Hepatocyte (in vitro differentiated cells): ENCODE measurements around the gene GMIP. TPM values are rescaled to one million over a fixed set of nuclear protein-coding genes. Genes with fewer than 3 reads are reported as not detected.
"Not testable (repeated sequence)": the region's sequence is repeated elsewhere in the genome, so short reads cannot be mapped to it uniquely, and the experiment has no call there.

ENCODE experiments used
- DNase-seq: peaks from one replicate; pipeline ENCODE4 v3.0.0-alpha.2; 2016; ENCODE audit warnings: low spot score
- H2AFZ ChIP-seq: fragments of 200-600 bp; sonication (generic); 2 replicates; pipeline ENCODE4 v1.6.0; 2016; ENCODE audit warnings: antibody characterized with exemption, mild to moderate bottlenecking
- H3K27ac ChIP-seq: fragments of 200-600 bp; sonication (generic); 2 replicates; pipeline ENCODE4 v1.5.1; 2016; ENCODE audit warnings: mild to moderate bottlenecking
- H3K27me3 ChIP-seq: fragments of 200-600 bp; sonication (generic); 2 replicates; pipeline ENCODE4 v1.6.1; 2016
- H3K36me3 ChIP-seq: fragments of 200-600 bp; sonication (generic); replicated peaks from 2 replicates; pipeline ENCODE4 v1.5.1; 2016; ENCODE audit warnings: low read depth; ENCODE audit not compliant: insufficient read depth
- H3K4me1 ChIP-seq: fragments of 200-600 bp; sonication (generic); 2 replicates; pipeline ENCODE4 v1.5.1; 2016; ENCODE audit warnings: mild to moderate bottlenecking, moderate library complexity; ENCODE audit not compliant: insufficient read depth
- H3K4me2 ChIP-seq: fragments of 200-600 bp; sonication (generic); 2 replicates; pipeline ENCODE4 v1.6.0; 2016
- H3K4me3 ChIP-seq: fragments of 200-600 bp; sonication (generic); 2 replicates; pipeline ENCODE4 v1.5.1; 2016; ENCODE audit warnings: mild to moderate bottlenecking
- H3K79me2 ChIP-seq: fragments of 200-600 bp; sonication (generic); 2 replicates; pipeline ENCODE4 v1.6.0; 2017; ENCODE audit warnings: mild to moderate bottlenecking
- H3K9me2 ChIP-seq: fragments of 200-600 bp; sonication (generic); replicated peaks from 2 replicates; pipeline ENCODE4 v1.6.0; 2017; ENCODE audit warnings: mild to moderate bottlenecking; ENCODE audit not compliant: insufficient read depth
- H3K9me3 ChIP-seq: fragments of 200-600 bp; sonication (generic); 2 replicates; pipeline ENCODE4 v1.5.1; 2016; ENCODE audit warnings: low read depth, mild to moderate bottlenecking
- H4K20me1 ChIP-seq: fragments of 200-600 bp; sonication (generic); 2 replicates; pipeline ENCODE4 v1.6.0; 2016; ENCODE audit warnings: mild to moderate bottlenecking; ENCODE audit not compliant: insufficient read depth, poor library complexity, severe bottlenecking
- EZH2 ChIP-seq: fragments of 200-600 bp; sonication (generic); IDR thresholded peaks from 2 replicates; pipeline ENCODE4 v1.6.1; 2016; ENCODE audit warnings: antibody characterized with exemption, mild to moderate bottlenecking, borderline replicate concordance
- EZH2phosphoT487 ChIP-seq: fragments of 200-600 bp; sonication (generic); IDR thresholded peaks from one replicate; pipeline ENCODE4 v1.6.1; 2018; ENCODE audit warnings: antibody characterized with exemption, mild to moderate bottlenecking, low read depth, moderate library complexity; ENCODE audit not compliant: unreplicated experiment, severe bottlenecking
- WGBS: methylation state at CpG from one replicate; pipeline ENCODE4 v1.1.6; 2016; ENCODE audit warnings: low lambda C conversion rate; ENCODE audit errors: missing lambda C conversion rate; 5-methylcytosine and 5-hydroxymethylcytosine counted together
- polyA plus RNA-seq: library from polyadenylated mRNA; unstranded; fragments of >200 nt; fragmentation: Nextera tagmentation; extraction: Ambion mirVana; gene quantifications from 2 replicates; pipeline ENCODE4 v1.2.1, GENCODE V29; 2016
- total RNA-seq: library from RNA; depleted of rRNA; stranded (reverse); fragments of >200 nt; gene quantifications from 2 replicates; pipeline ENCODE4 v1.2.3, GENCODE V29; 2014
- TF ChIP-seq, protein P1 (sequence below): fragments of 200-600 bp; sonication (generic); IDR thresholded peaks from 2 replicates; pipeline ENCODE4 v1.5.1; 2016; ENCODE audit warnings: antibody characterized with exemption, mild to moderate bottlenecking; ENCODE audit not compliant: poor library complexity

GMIP gene
- total and polyA plus RNA-seq, 2 experiments from 2014 or later: 5.6 to 13.0 TPM

DNA sequence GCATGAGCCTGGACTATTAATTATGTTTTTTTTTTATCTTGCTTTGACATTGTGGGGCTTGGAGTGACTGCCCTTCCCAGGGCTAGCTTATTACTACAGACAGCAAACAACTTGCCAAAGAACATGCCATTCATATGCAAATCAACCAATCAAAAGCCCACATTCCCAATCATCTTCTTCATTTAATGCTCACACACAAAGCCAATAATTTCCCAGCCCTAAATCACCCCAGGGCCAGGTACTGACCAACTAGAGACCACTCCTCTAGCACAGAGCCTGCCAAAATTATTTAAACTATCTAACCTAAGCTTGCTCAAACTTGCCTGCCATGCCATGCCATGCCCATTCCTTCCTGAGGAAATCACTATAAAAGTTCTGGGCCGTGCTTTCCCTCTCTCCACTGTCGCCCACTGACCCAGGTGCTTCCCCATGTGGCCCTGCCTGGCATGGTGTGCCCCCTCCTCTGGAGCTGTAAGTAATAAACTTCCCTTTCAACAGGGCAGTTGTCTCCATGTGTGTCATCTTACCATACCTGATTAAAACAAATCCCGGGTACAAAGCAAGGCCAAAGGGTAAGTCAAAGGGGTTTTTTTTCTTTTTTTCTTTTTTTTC, 40.6 kb downstream of the GMIP start:
- H3K27me3 ChIP-seq: no peaks in the 10 kb centered on the region
- no peak for DNase-seq
- no peak overlapping the region for H2AFZ ChIP-seq
- H3K4me1 ChIP-seq: no peaks in the 10 kb centered on the region
- no peaks in the 10 kb centered on the region for H4K20me1 ChIP-seq
- H3K79me2 ChIP-seq: no peaks in the 10 kb centered on the region
- no peak overlapping the region for H3K4me2 ChIP-seq
- H3K9me2 ChIP-seq: no peaks in the 10 kb centered on the region
- no peak overlapping the region for H3K4me3 ChIP-seq
- H3K36me3 ChIP-seq: no peaks in the 10 kb centered on the region
- no peak for TF ChIP-seq EZH2
- TF ChIP-seq, protein P1, sequence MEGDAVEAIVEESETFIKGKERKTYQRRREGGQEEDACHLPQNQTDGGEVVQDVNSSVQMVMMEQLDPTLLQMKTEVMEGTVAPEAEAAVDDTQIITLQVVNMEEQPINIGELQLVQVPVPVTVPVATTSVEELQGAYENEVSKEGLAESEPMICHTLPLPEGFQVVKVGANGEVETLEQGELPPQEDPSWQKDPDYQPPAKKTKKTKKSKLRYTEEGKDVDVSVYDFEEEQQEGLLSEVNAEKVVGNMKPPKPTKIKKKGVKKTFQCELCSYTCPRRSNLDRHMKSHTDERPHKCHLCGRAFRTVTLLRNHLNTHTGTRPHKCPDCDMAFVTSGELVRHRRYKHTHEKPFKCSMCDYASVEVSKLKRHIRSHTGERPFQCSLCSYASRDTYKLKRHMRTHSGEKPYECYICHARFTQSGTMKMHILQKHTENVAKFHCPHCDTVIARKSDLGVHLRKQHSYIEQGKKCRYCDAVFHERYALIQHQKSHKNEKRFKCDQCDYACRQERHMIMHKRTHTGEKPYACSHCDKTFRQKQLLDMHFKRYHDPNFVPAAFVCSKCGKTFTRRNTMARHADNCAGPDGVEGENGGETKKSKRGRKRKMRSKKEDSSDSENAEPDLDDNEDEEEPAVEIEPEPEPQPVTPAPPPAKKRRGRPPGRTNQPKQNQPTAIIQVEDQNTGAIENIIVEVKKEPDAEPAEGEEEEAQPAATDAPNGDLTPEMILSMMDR: no peak
- no peak for TF ChIP-seq EZH2phosphoT487
- H3K9me3 ChIP-seq: no peaks in the 10 kb centered on the region
- no peak overlapping the region for H3K27ac ChIP-seq
- 81% methylated on average over 3 of the region's 3 CpGs for WGBS

DNA sequence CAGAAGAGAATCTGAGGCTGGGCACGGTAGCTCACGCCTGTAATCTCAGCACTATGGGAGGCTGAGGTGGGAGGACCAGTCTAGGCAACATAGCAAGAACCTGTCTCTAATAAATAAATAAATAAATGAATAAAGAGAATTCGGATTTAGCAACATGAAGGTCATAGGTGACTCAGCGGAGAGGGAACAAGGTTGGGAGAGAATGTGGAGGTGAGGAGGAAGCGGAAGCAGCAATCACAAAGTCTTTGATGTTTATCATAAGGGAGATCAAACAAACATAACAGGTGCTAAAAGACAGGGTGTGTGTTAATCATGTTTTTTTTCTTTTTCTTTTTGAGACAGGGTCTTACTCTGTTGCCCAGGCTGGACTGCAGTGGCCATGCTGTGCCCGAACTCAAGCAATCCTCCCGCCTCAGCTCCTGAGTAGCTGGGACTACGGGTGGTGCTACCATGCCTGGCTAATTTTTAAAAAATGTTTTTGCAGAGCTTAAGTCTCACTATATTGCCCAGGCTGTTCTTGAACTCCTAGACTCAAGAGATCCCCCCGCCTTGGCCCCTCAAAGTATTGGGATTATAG, 41.2 kb downstream of the GMIP start:
- Histone ChIP-seq H3K27me3 (no peaks in the 10 kb centered on the region), H3K9me3 (no peaks in the 10 kb centered on the region), H2AFZ (no peak overlapping the region), H3K27ac (no peak overlapping the region), H3K36me3 (no peaks in the 10 kb centered on the region), H3K4me3 (no peak overlapping the region), H3K9me2 (no peaks in the 10 kb centered on the region), H3K4me1 (no peaks in the 10 kb centered on the region), H3K4me2 (no peak overlapping the region), H4K20me1 (no peaks in the 10 kb centered on the region), H3K79me2 (no peaks in the 10 kb centered on the region)
- no peak for DNase-seq
- WGBS: 81% methylated on average over 9 of the region's 9 CpGs
- TF ChIP-seq, protein P1: no peak
- no peak for TF ChIP-seq EZH2phosphoT487
- no peak for TF ChIP-seq EZH2

DNA sequence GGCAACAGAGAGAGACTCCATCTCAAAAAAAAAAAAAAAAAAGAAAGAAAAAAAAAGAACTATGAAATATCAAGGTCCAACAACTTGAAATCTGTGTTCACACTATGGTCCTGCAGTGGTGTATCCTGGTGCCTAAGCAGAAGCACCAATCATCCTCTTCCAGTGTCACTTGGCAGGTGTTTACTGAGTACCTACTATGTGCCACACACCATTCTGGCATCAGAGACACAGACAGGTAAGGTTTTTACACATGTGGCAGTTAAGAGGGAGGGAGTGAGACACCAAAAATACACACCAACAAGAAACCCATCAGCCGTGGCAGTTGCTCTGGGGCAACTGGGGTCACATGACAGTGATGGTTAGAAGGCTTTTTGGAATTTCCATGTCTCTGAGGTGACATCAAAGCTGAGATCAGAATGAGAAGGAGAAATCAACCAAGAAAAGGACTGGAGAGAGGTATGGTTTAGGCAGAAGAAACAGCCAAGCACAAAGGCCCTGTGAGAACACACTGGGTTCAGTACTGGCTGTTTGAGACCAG, 42.6 kb downstream of the GMIP start:
- Histone ChIP-seq H3K27ac (no peak overlapping the region), H3K27me3 (no peaks in the 10 kb centered on the region), H3K4me3 (no peak overlapping the region), H3K36me3 (no peaks in the 10 kb centered on the region), H4K20me1 (no peaks in the 10 kb centered on the region), H3K9me2 (no peaks in the 10 kb centered on the region), H2AFZ (no peak overlapping the region), H3K9me3 (no peaks in the 10 kb centered on the region), H3K4me2 (no peak overlapping the region), H3K4me1 (no peaks in the 10 kb centered on the region), H3K79me2 (no peaks in the 10 kb centered on the region)
- WGBS: 84% methylated on average over 1 of the region's 1 CpG
- no peak for DNase-seq
- no peak for TF ChIP-seq EZH2phosphoT487
- TF ChIP-seq EZH2: no peak
- TF ChIP-seq, protein P1: no peak

DNA sequence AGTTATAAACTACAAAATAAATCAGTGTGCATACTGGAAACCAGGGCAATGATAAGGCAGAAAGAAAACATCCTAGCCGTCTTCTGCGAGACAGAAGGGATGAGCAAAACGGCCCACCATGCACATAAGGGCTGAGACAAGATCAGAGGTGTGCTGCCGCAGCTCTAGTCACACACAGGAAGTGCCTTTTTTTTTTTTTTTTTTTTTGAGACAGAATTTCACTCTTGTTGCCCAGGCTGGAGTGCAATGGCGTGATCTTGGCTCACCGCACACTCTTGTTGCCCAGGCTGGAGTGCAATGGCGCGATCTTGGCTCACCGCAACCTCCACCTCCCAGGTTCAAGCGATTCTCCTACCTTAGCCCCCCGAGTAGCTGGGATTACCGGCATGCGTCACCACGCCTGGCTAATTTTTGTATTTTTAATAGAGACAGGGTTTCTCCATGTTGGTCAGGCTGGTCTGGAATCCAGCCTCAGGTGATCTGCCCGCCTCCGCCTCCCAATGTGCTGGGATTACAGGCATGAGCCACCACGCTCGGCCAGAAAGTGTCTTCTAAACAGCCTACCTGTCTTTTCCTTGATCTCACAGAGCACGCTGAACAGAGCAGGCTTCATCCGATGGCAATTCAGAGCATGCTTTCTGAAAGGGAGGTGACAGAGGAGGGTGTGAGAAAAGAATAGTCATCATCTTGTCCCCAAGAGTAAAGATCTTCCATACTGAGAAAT, 44.6 kb downstream of the GMIP start:
- 94% methylated on average over 19 of the region's 20 CpGs for WGBS
- not testable (repeated sequence) for H3K4me1 ChIP-seq

More for the DNA sequence above, 44.6 kb downstream of the GMIP start:
- not testable (repeated sequence) for H3K9me3 ChIP-seq, H3K27me3 ChIP-seq, H3K9me2 ChIP-seq, H4K20me1 ChIP-seq, H3K36me3 ChIP-seq, H3K79me2 ChIP-seq, H2AFZ ChIP-seq, H3K27ac ChIP-seq, H3K4me2 ChIP-seq, H3K4me3 ChIP-seq, DNase-seq
